GM19023 (cell line): ENCODE results near the gene EHD2.
"Not testable (repeated sequence)": the region's sequence is repeated elsewhere in the genome, so short reads cannot be mapped to it uniquely, and the experiment has no call there.

Experiments used
- ATAC-seq: cut with Tn5 transposase; IDR thresholded peaks from one replicate; pipeline ENCODE4 v1.9.1; 2021; ENCODE audit warnings: mild to moderate bottlenecking, moderate library complexity; ENCODE audit not compliant: unreplicated experiment

EHD2 gene

GRCh38 chr19:47746129-47746528 is 32.9 kb downstream of the EHD2 start:
- not testable (repeated sequence) for ATAC-seq

GRCh38 chr19:47749326-47749725 is 36.1 kb downstream of the EHD2 start:
- ATAC-seq: no peak

GRCh38 chr19:47750752-47751151 is 37.5 kb downstream of the EHD2 start:
- ATAC-seq: no peak

GRCh38 chr19:47752440-47753211 is 39.4 kb downstream of the EHD2 start:
- no peak for ATAC-seq

- no peak for ATAC-seq
These were observed 41.2 kb downstream of the EHD2 start for GRCh38 chr19:47754206-47755064.

GRCh38 chr19:47755065-47755761 is 42.0 kb downstream of the EHD2 start:
- ATAC-seq: no peak

- ATAC-seq: no peak
These were observed 42.8 kb downstream of the EHD2 start for GRCh38 chr19:47755762-47756626.

GRCh38 chr19:47756627-47756929 is 43.4 kb downstream of the EHD2 start:
- no peak for ATAC-seq

GRCh38 chr19:47756953-47757608 is 43.9 kb downstream of the EHD2 start:
- no peak for ATAC-seq

- ATAC-seq: no peak
These were observed 44.6 kb downstream of the EHD2 start for GRCh38 chr19:47757617-47758442.

- ATAC-seq: no peak
These were observed 45.2 kb downstream of the EHD2 start for GRCh38 chr19:47758443-47758804.

GRCh38 chr19:47760632-47760999 is 47.4 kb downstream of the EHD2 start:
- ATAC-seq: no peak

- no peak for ATAC-seq
These were observed 48.3 kb downstream of the EHD2 start for GRCh38 chr19:47761566-47761965.

GRCh38 chr19:47762151-47762550 is 48.9 kb downstream of the EHD2 start:
- no peak for ATAC-seq

GRCh38 chr19:47762615-47763308 is 49.5 kb downstream of the EHD2 start:
- no peak for ATAC-seq

- ATAC-seq: not testable (repeated sequence)
These were observed 51.5 kb downstream of the EHD2 start for GRCh38 chr19:47764705-47765104.

GRCh38 chr19:47765523-47766358 is 52.5 kb downstream of the EHD2 start:
- no peak for ATAC-seq

- ATAC-seq: no peak
These were observed 53.1 kb downstream of the EHD2 start for GRCh38 chr19:47766359-47766620.
